ENCODE data around the gene PPFIA1. TPM values are rescaled to one million over a fixed set of nuclear protein-coding genes. Genes with fewer than 3 reads are reported as not detected.

The PPFIA1 gene
- total RNA-seq, 4 donors from 2014 or later, result 43.7 to 82.8 (median 69.3) TPM

DNA sequence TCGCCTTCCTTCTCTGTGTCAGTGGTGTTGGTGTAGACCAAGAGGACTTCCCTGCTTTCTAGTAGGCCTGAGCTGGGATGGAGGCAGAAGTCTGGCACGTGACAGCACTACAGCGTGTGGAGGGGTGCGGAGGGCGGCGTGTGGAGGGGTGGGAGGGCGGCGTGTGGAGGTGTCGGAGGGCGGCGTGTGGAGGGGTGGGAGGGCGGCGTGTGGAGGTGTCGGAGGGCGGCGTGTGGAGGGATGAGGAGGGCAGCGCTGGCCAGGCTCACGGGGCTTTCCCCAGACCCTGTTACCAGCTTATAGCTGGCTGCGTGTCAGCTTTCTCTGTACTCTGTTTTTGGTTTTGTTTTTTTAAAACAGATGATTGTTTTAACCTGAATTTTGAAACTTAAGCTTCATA, 82.1 kb downstream of the PPFIA1 start:
- WGBS, 2 donors, result 69 to 75% methylated on average over 19 of the region's 19 CpGs
- H3K4me3 ChIP-seq, result no peak overlapping the region
- H3K9me3 ChIP-seq, result no peaks in the 10 kb centered on the region
- DNase-seq (ENCODE audit: low spot score in 2 of 2), result no peak
- H3K36me3 ChIP-seq, result peaks cover 0 to 76% (median 26%) of the 10 kb centered on the region in 3 donors
- H3K4me1 ChIP-seq, result peaks cover 0 to 3% (median 0%) of the 10 kb centered on the region in 4 donors
- no peaks in the 10 kb centered on the region for H3K27me3 ChIP-seq
- TF ChIP-seq, protein P1, sequence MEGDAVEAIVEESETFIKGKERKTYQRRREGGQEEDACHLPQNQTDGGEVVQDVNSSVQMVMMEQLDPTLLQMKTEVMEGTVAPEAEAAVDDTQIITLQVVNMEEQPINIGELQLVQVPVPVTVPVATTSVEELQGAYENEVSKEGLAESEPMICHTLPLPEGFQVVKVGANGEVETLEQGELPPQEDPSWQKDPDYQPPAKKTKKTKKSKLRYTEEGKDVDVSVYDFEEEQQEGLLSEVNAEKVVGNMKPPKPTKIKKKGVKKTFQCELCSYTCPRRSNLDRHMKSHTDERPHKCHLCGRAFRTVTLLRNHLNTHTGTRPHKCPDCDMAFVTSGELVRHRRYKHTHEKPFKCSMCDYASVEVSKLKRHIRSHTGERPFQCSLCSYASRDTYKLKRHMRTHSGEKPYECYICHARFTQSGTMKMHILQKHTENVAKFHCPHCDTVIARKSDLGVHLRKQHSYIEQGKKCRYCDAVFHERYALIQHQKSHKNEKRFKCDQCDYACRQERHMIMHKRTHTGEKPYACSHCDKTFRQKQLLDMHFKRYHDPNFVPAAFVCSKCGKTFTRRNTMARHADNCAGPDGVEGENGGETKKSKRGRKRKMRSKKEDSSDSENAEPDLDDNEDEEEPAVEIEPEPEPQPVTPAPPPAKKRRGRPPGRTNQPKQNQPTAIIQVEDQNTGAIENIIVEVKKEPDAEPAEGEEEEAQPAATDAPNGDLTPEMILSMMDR (IDR thresholded peaks at IDR 0.05), result no peak
- no peak for TF ChIP-seq POLR2A (IDR thresholded peaks at IDR 0.05)
- TF ChIP-seq EP300 (IDR thresholded peaks at IDR 0.05), result no peak
- H3K27ac ChIP-seq, result no peak overlapping the region

DNA sequence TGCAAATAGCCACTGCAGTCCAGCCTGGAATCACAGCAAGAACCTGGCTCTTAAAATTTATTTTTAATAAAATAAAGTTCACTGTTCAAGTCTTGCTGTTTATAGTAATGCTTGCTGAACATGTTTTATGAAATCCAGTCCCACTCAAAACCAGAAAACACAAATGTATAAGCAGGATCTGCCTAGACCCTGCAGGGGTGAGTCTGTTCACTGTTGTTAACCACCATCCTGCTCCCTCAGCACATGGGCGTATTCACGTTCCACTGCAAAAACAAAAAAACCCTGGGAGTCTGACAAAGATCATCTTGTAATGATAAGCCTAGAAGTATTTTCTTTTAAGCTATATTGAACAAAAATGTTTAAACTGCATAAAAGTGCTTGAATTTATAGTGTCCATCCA, 82.8 kb downstream of the PPFIA1 start:
- Histone ChIP-seq H3K4me1 (peaks cover 0 to 3% (median 0%) of the 10 kb centered on the region in 4 donors), H3K36me3 (peaks cover 0 to 76% (median 26%) of the 10 kb centered on the region in 3 donors), H3K9me3 (no peaks in the 10 kb centered on the region), H3K4me3 (no peak overlapping the region), H3K27ac (no peak overlapping the region), H3K27me3 (no peaks in the 10 kb centered on the region)
- 64 to 79% methylated on average over 2 of the region's 2 CpGs for WGBS, 2 donors
- TF ChIP-seq, protein P1 (IDR thresholded peaks at IDR 0.05), result no peak
- no peak for TF ChIP-seq EP300 (IDR thresholded peaks at IDR 0.05)
- no peak for DNase-seq (ENCODE audit: low spot score in 2 of 2)

DNA sequence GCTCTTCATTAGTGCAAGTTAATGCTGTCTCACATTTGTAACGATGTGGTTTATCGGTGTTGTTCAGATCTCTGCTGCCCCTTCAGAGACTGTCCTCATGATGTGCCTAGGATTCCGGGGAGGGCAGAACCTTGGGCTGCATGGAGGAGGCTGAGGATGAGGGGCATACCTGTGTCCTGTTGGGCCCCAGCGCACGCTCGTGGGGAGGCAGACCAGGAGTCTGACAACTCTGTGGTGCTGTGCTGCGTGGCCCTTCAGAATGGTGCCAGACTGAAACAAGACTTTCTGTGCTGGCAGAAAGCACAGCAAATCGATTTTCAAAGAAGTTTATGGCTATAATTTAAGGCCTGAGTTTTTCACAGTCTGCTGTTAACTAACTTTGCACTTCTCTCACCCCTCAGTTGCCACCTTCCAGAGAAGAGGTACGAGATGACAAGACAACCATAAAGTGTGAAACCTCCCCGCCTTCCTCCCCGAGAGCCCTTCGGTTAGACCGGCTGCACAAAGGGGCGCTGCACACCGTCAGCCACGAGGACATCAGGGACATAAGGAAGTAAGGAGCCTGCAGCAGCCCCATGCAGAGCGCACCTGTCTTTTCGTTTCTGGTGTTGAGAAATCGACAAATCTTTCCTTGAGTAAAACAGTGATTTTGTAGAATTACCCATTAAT, 83.5 kb downstream of the PPFIA1 start:
- no peak for DNase-seq (ENCODE audit: low spot score in 2 of 2)
- Histone ChIP-seq H3K27me3 (no peaks in the 10 kb centered on the region), H3K4me3 (no peak overlapping the region), H3K9me3 (no peaks in the 10 kb centered on the region), H3K36me3 (peaks cover 0 to 76% (median 26%) of the 10 kb centered on the region in 3 donors), H3K27ac (no peak overlapping the region), H3K4me1 (peaks cover 0 to 3% (median 0%) of the 10 kb centered on the region in 4 donors)
- TF ChIP-seq EP300 (IDR thresholded peaks at IDR 0.05), result no peak
- no peak for TF ChIP-seq POLR2A (IDR thresholded peaks at IDR 0.05)
- TF ChIP-seq, protein P1 (IDR thresholded peaks at IDR 0.05), result no peak
- 75 to 76% methylated on average over 19 of the region's 19 CpGs for WGBS, 2 donors

DNA sequence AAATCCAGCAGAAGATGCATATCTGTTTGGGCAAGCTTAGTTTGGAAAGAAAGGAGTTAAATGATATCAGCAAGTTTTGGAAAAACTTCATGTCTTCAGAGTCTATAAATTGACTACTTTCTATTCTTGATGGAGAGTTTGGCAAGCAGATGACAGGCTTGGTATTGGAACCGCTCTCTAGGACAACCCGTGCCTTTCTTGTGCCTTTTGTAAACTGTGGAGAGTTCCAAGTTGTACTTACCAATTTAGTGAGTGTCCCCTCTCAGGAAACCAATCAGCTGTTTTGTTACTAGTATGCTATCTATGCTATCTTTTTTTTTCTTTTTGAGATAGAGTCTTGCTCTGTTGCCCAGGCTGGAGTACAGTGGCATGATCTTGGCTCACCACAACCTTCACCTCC, 84.1 kb downstream of the PPFIA1 start:
- 91 to 94% methylated on average over 2 of the region's 2 CpGs for WGBS, 2 donors
- no peaks in the 10 kb centered on the region for H3K9me3 ChIP-seq
- no peak for DNase-seq (ENCODE audit: low spot score in 2 of 2)
- H3K4me1 ChIP-seq, result peaks cover 0 to 3% (median 0%) of the 10 kb centered on the region in 4 donors
- peaks cover 0 to 77% (median 26%) of the 10 kb centered on the region in 3 donors for H3K36me3 ChIP-seq
- H3K4me3 ChIP-seq, result no peak overlapping the region
- no peaks in the 10 kb centered on the region for H3K27me3 ChIP-seq
- no peak overlapping the region for H3K27ac ChIP-seq
- TF ChIP-seq, protein P1 (IDR thresholded peaks at IDR 0.05), result no peak
- TF ChIP-seq EP300 (IDR thresholded peaks at IDR 0.05), result no peak
- TF ChIP-seq POLR2A (IDR thresholded peaks at IDR 0.05), result no peak

DNA sequence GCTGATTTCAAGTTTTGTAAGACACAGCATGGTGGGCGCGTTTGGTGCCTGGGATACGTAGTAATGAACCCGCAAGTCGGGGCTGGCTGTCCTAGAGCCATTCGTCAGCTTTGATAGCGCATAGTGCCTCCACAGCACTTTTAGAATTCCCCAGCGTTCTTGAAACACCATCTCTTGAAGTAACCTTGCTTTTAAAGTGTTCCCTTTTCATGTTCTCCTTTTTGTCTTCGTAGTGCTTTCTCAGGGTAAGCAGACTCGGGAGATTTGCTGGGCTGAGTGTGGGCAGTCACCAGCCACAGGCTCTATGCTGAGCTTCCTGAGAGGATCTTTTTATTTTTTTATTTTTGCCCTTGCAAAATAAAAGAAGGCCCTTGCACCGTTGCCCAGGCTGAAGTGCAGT, 88.3 kb downstream of the PPFIA1 start:
- H3K27me3 ChIP-seq, result no peaks in the 10 kb centered on the region
- TF ChIP-seq, protein P1 (IDR thresholded peaks at IDR 0.05), result no peak
- TF ChIP-seq POLR2A (IDR thresholded peaks at IDR 0.05), result no peak
- no peak for TF ChIP-seq EP300 (IDR thresholded peaks at IDR 0.05)
- H3K4me3 ChIP-seq, result no peak overlapping the region
- no peaks in the 10 kb centered on the region for H3K9me3 ChIP-seq
- no peaks in the 10 kb centered on the region for H3K4me1 ChIP-seq
- DNase-seq (ENCODE audit: low spot score in 2 of 2), result no peak
- no peak overlapping the region for H3K27ac ChIP-seq
- 82 to 85% methylated on average over 11 of the region's 11 CpGs for WGBS, 2 donors
- H3K36me3 ChIP-seq, result peaks cover 0 to 97% (median 38%) of the 10 kb centered on the region in 3 donors
